GM08714 (cell line): Measurements from ENCODE around the gene SUGP1.

Experiments
- H3K4me3 ChIP-seq: fragments of 200-500 bp; sonication (Bioruptor generic); 2 replicates; pipeline ENCODE4 v1.5.1; 2014; ENCODE audit warnings: mild to moderate bottlenecking, low read length, inconsistent platforms
- ZNF274 ChIP-seq: IDR thresholded peaks from 2 replicates; pipeline ENCODE4 v1.6.1; 2012; ENCODE audit warnings: mild to moderate bottlenecking, low read depth, low read length

The SUGP1 gene

DNA sequence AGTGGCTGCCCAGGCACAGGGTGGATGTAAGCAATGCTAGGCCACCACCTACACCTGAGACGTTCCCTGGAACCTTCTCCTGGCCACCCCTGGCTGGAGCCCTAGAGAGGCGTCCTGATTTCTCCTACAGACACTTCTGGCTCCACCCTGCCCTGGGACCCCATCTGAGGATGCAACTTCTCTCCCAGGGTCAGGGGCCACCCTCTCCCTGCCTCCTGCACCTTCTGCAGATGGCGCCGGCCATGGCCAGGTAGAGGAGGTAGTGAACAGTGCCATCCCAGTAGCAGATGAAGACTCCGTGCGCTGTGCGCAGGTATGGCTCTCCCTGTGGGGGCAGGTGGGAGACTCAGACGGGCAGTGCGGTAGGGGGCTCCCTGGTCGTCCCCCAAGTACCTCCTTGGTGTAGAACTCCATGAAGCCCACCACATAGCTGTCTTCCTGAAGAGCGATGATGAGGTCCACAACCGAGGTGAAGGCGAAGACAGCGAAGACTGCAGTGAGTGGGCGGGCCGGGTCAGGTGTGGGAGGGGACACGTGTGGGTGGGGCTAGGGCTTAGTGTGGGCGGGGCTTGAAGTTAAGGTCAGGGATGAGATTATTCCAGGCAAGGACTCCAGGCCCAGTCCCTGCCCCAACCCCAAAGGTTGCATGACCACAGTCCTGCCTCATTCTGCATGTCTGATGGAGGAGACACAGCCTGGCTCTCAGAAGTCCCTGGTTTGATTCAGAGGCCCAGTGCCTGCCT lies 50.2 kb downstream of the SUGP1 start:
- TF ChIP-seq ZNF274, result no peak
- H3K4me3 ChIP-seq, result no peak overlapping the region

DNA sequence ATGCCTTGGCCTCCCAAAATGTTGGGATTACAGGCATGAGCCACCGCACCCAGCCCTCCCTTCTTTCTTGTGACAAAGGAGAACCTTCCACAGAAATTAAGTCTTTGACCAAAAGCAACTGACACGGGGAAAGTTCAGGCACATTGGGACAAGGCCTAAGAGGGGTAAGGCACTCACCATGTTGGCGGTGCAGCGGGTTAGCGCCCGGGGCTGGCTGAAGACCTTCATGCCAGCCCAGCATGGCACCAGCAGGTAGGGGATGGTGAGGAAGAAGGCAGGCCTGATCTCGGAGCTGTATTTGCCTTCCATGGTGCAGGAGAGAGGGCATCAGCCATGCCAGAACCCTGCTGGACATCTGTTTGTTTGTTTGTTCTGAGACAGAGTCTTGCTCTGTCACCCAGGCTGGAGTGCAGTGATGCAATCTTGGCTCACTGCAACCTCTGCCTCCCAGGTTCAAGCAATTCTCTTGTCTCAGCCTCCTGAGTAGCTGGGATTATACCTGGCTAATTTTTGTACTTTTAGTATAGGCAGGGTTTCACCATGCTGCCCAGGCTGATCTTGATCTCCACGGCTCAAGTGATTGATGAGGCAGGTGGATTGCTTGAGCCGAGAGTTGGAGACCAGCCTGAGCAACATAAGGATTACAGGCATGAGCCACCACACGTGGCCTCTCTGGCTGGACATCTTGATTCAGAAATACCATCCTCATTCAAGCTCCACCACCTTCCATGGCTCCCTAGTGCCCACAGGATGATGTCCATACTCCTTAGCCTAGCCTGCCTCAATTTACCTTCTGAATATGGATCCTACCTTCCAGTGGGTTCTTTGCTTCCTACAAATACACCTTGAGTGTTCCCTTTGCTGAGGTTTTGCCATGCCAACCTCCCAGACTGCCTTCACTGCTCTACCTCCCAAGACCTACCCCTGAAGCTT lies 51.6 kb downstream of the SUGP1 start:
- no peak for TF ChIP-seq ZNF274
- no peak overlapping the region for H3K4me3 ChIP-seq

DNA sequence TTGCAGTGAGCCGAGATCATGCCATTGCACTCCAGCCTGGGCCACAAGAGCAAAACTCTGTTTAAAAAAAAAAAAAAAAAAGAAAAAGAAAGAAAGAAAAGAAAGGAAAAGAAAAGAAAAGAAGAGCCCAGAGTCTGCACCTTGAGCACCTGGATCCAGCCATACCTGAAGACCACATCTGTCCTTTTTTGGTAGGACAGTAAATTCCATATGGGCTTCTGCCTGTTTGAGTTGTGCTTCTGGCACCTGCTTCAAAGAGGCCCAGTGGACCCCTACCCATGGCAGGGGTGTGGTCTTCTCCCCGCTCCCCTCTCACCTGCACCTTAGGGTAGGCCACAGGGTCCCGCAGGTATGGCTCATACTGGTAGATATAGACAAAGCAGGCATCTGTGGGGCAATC lies 53.0 kb downstream of the SUGP1 start:
- TF ChIP-seq ZNF274, result no peak
- H3K4me3 ChIP-seq, result no peak overlapping the region

DNA sequence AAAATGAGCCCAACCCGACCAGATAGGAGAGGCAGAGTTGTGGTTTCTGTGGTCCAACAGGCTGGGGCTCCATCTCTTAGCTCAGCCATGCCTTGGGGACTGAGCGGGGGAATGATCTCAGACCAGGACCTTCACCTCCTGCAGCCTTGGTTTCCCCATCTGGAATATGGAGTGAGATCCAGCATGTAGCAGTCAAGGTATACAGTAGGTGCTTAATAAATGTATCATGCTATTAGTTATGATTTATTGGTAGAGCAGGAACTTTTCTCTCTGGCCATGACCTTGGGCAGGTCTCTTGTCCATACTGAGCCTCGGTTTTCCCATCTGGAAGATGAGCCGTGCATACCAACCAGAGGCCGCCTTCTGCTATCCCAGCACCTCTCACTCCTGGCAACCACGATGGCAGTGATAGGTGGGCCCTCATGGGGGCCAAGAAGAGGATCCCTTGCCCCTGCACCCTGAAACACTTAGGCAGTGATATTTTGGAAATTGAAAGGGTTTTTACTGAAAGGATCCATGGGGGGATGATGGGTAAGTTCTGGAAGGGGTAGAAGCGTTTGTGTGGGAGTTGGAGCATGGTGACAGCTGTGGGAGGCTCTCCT lies 56.3 kb downstream of the SUGP1 start:
- H3K4me3 ChIP-seq, result no peak overlapping the region
- TF ChIP-seq ZNF274, result no peak

DNA sequence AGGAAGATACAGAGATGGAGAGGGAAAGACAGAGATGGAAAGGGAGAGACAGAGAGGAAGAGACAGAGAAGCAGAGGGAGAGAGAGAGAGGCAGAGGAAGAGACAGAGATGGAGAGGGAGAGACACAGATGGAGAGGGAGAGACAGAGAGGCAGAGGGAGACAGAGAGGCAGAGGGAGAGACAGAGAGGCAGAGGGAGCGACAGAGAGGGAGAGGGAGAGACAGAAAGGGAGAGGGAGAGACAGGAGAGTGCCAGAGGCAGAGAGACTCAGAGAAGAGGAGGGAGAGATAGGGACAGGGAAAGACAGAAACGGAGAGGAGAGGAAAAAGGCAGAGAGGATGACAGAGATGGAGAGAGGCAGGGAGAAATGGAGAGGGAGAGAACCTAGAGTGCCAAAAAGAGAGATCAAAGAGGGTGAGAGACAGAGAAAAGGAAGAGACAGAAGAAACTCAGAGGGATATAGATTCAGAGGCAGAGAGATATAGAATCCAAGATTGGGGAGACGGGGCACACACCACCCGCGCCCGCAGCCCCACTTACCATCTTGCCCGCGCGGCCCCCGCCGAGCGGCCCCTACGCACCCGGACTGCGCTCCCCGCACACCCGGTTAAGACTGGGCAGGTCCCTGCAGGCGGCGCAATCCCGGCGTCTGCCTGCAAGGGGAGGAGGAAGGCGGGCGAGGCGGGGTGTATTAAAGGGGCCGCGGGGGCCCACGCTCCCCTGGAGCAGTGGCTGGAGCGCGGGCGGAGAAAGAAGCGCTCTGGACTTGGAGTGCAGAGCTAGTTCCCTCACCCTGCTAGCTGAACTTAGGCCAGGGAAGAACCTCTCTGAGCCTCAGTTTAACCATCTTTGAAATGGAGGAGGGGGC lies 57.9 kb downstream of the SUGP1 start:
- H3K4me3 ChIP-seq, result no peak overlapping the region
- no peak for TF ChIP-seq ZNF274

DNA sequence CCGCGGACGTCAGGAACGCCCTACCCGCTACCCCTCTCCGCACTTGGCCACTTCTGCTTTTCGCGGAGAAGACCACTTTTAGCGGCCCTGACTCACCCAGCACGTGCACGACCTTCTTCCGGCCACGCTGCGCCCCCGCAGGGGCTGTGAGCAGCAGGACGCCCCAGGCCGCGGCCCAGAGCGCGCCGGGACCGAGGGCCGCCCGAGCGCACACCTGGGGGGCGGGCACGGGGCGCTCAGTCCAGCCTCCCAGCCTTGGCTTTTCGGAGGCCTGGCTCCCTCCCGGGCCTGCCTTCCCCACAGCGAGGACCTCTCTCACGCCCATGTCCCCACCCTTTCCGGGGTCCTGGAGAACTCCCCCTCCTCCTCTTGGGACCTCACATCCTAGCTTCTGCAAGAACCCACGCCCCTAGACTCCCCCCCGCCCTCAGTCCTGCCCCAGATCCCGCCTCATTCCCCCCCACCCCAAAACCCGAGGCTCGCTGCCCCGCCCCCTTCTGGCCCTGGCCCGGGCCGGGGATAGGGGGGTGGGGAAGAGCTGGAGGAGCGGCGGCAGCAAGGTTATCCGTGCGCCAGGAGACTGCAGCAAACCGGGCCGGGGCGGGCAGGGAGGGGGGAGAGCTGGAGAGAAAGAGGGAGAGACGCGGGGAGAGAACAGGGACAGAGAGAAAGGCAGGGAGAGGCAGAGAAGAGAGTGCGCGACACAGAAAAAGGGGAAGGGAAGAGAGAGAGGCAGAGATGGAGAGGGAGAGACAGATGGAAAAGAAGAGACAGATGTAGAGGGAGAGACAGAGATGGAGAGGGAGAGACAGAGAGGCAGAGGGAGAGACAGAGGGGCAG lies 58.7 kb downstream of the SUGP1 start:
- no peak for TF ChIP-seq ZNF274
- no peak overlapping the region for H3K4me3 ChIP-seq

DNA sequence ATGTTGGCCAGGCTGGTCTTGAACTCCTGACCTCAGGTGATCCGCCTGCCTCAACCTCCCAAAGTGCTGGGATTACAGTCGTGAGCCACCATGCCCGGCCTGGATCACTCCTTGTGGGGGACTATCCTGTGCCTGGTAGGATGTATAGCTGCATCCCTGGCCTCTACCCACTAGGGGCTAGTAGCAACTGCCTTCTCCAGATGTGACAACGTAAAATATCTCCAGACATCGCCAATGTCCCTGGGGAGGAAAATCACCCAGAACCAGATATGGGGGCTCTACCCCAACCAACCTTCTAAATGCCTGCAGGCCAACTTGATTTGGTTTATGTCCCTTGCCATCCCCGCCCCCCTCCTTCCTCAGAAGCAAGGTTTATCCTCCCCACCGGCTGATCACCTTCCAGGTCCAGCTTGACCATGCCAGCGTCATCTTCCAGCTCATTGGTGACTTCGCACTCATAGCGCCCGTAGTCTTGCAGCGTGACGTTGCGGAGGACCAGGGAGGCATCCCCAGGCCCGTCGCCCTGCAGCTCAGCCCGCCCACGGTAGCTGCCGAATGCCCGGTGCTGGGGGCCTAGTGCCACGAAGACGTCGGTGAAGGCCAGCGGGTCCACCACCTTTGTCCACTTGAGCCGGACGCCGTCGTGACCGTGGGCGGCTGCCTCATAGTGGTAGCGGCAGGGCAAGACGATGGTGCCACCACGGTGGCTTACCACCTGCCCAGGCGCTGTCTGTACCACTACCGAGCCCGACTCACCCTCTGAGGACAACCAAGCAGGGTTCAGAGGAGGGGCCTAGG lies 59.7 kb downstream of the SUGP1 start:
- TF ChIP-seq ZNF274, result no peak
- no peak overlapping the region for H3K4me3 ChIP-seq

DNA sequence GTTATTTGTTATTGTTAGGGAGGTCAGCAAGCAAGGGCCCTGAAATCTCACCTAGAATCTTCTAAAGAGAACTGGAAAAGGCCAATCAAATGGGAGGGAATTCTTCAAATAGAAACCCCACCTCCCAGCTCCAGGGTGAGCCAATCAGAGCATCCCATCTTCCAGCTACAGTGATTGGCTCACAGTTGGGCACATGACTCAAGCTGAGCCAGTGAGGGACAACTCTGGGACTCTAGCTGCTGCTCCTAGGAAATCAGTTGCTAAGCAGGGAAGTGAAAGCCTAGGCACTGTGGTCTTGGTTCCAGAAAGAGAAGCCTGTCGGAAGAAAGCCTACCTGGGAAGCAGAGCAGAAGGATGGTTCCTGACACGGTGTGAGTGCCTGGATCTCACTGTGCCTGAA lies 60.6 kb downstream of the SUGP1 start:
- no peak overlapping the region for H3K4me3 ChIP-seq
- no peak for TF ChIP-seq ZNF274

DNA sequence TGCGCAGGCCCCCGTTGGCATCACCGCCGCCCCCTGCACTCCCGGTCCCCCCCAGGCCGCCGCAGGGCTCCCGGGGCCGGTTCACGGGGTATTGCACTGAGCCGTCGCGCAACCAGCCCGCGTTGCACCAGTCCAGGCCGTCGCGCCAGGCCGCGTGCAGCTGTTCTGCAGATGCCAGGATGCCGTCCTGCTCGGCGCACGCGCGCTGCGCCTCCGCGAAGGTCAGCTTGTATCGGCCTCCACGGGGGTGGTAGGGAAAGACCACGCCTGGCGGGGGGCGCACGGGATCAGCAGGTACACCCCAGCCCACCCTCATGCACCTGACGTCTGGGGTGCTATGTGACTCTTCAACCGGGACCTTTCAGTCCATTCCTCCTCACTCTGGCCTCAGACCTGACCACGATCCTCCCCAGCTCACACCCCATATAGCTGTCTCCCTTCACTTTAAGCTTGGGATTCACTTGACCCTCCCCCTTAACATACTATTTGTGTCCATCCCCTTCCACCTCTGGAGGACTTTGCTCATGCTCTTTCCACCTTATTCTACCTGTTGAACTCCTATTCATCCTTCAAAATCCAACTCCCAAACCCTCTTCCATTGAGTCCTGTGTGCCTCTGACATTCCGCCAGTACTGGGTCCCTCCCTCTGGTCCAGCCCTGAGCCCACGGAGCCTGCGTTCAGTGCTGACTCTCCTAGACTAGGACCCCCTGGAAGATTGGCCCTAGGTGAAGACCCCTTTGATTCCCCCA lies 61.5 kb downstream of the SUGP1 start:
- TF ChIP-seq ZNF274, result no peak
- no peak overlapping the region for H3K4me3 ChIP-seq

DNA sequence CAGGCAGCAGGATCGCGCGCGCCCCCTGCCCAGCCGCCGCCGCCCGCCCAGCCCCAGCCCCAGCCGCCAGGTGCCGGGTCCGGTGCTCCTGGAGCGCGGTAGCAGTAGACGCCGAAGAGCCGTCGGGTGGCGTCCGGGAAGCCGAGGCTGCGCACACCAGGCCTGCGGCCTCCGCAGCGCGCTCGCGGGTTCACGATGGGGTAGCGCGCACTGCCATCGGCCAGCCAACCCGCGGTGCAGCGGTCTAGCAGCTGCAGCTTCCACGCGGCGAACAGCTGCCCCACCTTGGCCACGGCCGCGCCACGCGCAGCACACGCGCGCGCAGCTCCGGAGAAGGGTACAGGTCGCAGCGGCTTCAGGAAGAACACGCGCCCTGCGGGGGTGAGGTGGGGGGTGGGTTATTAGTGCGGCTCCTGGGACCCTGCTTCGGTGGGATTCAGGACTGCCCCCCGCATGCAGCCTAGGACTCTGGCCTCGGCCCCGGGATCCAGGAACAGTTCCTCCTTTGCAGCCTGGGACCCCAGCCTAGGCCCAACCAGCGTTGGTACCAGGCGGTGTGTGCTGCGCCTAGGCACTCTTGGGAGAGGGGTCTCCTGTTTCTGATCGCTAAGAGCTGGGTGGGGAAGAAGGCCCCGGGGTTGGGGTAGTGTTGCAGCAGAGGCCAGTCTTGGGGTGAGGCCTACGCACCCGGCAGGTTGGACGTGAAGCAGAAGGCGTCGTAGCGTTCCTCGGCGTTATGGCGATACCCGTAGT lies 62.3 kb downstream of the SUGP1 start:
- no peak for TF ChIP-seq ZNF274
- H3K4me3 ChIP-seq, result no peak overlapping the region

DNA sequence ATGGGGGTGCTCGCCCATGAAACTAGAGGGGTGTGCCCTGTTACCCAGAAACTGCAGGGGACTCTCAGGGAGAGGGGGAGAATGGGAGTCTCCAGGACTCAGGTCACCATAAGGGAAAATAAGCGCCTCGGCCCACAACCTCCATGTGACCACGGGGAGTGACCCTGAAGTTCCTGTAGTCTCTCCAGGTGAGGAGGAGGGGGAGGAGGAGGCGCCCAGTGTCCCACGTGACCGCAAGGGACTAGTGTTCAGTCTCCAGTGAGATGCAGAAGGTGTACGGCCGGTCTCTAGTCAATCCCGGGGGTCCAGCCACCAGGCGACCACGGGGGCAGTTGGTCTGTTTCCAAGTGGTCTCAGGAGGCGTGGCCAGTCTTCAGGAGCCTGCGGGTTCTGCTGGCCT lies 63.2 kb downstream of the SUGP1 start:
- H3K4me3 ChIP-seq, result no peak overlapping the region
- no peak for TF ChIP-seq ZNF274
